ENCODE measurements around the gene TALDO1.
"Not testable (repeated sequence)": the region's sequence is repeated elsewhere in the genome, so short reads cannot be mapped to it uniquely, and the experiment has no call there.

Gene TALDO1

GRCh38 chr11:719214-720016 is 27.8 kb upstream of the TALDO1 start:
- no peak for DNase-seq (ENCODE audit: low spot score)

DNA sequence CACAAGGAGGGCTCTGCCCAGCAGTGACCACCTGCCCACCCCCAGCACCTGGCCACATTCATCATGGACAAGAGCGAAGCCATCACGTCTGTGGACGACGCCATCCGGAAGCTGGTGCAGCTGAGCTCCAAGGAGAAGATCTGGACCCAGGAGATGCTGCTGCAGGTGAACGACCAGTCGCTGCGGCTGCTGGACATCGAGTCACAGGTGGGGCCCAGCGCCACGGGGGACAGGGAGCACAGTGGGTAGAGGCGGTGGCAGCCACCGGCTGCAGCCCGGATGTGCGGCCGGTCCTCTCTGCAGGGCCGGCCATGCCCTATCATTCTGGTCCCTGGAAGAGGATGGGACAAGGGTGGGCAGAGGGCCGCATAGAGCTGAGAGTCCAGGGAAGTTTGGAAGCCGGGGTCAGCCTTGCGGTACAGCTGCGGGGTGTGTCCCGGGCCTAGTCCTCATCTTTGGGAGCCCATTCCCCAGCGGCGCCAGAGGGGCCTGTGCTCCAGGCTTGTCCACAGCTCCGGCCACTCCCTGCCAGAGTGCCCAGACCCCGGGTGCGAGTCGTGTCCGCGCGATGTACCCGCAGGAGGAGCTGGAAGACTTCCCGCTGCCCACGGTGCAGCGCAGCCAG is 27.1 kb upstream of the TALDO1 start:
- DNase-seq (ENCODE audit: low spot score): peak; percentile 6

DNA sequence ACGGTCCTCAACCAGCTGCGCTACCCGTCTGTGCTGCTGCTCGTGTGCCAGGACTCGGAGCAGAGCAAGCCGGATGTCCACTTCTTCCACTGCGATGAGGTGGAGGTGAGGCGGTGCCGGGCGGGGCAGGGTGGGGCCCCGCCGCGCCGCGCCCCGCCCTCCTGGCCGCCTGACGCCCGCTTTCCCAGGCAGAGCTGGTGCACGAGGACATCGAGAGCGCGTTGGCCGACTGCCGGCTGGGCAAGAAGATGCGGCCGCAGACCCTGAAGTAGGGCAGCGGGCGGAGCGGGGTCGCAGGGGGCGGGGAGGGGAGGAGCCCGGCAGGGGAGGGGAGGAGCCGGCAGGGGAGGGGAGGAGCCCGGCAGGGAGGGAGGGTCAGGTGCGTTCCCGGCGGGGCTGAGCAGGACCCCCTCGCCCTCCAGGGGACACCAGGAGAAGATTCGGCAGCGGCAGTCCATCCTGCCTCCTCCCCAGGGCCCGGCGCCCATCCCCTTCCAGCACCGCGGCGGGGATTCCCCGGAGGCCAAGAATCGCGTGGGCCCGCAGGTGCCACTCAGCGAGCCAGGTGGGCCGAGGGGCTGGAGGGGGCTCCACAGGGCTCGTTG is 26.5 kb upstream of the TALDO1 start:
- peak; percentile 54 for DNase-seq (ENCODE audit: low spot score)

DNA sequence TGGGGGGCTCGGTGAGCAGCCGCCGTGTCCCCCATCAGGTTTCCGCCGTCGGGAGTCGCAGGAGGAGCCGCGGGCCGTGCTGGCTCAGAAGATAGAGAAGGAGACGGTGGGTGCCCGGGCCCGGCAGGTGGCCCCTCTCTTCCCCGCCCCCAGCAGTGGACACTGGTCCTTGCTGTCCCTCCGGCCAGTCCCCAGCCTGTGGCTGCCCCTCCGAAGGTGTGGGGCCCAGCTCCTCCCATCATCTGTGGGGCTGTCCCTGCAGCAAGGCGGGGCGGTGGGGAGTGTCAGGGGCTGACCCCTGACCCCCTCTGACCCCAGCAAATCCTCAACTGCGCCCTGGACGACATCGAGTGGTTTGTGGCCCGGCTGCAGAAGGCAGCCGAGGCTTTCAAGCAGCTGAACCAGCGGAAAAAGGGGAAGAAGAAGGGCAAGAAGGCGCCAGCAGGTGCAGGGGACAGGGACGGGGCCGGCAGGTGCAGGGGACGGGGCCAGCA is 26.0 kb upstream of the TALDO1 start:
- no peak for DNase-seq (ENCODE audit: low spot score)

DNA sequence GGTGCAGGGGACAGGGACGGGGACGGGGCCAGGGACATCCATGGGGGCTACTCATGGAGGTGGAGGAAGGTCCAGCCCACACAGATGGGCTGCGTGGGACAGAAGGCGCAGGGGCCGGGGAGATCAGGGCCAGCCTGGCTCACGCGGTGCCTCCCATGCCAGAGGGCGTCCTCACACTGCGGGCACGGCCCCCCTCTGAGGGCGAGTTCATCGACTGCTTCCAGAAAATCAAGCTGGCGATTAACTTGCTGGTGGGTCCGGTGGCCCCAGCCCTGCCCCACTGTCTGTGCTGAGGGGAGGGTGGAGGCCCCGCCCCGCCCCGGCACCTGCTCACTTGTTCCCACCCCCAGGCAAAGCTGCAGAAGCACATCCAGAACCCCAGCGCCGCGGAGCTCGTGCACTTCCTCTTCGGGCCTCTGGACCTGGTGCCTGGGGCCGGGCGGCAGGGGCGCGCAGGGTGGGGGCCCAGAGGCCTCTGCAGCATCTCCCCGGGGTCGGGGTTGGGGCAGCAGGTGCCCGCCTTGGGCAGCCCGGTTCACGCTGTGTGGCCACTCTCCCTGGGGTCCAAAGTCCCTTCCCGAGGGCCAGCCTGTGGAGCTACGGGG is 25.4 kb upstream of the TALDO1 start:
- no peak for DNase-seq (ENCODE audit: low spot score)

- DNase-seq (ENCODE audit: low spot score): no peak
Observed at GRCh38 chr11:722346-722811, 24.9 kb upstream of the TALDO1 start.

GRCh38 chr11:723120-723883 is 24.0 kb upstream of the TALDO1 start:
- peak; percentile 58 for DNase-seq (ENCODE audit: low spot score)

DNA sequence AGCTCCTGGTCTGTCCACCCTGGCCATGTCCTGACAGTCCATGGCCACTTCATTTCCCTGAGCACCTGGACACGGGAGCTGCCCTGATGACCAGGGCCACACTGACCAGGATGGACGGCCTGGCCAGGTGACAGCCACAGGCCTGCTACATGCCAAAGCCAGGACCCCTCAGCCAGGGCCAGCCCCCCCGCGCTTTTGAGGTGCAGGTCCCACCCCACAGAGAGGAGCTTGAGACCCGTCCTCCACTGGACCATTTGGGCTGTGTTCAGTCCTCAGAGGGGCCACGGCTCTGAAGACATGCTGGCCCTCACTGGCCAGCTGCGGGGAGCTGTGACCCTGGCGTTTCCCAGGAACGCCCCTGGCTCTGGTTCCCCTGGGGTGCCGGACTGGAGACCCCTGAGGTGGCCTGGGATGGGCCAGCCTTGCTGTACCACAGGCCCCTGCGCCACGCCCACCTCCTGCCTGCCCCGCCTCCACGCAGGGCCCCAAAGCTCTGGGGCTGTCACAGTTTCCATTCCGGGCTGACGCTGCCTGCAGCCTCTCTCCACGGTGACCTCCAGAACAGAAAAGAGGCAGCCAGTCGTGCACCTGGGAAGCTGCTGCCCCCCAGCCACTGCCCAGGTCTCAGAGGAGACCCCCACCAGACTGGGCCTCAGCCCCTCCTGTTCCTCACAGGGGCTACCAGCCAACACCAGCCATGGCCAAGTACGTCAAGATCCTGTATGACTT is 23.1 kb upstream of the TALDO1 start:
- no peak for DNase-seq (ENCODE audit: low spot score)

DNA sequence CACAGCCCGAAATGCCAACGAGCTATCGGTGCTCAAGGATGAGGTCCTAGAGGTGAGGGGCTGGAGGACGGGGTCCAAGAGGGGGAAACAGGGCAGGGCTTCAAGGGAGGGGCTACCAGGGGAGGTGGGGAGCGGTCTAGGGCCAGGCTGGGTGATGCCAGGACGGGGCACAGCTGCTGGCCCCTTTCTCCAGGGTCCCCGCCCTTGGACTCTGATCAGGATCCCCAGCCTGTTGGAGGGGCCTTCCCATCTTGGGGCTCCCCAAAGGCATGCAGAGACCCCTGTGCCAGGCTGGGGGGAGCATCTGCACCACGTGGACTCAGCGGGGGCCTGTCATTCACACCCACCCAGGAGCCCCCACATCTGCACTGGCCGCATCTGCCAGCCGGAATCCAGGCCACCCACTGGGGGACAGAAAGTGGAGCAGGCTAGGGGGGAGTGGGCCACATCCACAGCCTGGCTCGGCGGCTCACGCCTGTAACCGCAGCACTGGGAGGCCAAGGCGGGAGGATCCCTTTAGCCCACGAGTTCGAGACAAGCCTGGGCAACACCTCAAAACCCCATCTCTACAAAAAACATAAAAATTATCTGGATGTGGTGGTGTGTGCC is 22.4 kb upstream of the TALDO1 start:
- no peak for DNase-seq (ENCODE audit: low spot score)

- no peak for DNase-seq (ENCODE audit: low spot score)
Observed at GRCh38 chr11:725624-726202, 21.6 kb upstream of the TALDO1 start.

- DNase-seq (ENCODE audit: low spot score): no peak
Observed at GRCh38 chr11:726278-727220, 20.7 kb upstream of the TALDO1 start.

GRCh38 chr11:727281-727701 is 20.0 kb upstream of the TALDO1 start:
- DNase-seq (ENCODE audit: low spot score): no peak

- DNase-seq (ENCODE audit: low spot score): peak; percentile 97
Observed at GRCh38 chr11:727859-728748, 19.2 kb upstream of the TALDO1 start.

DNA sequence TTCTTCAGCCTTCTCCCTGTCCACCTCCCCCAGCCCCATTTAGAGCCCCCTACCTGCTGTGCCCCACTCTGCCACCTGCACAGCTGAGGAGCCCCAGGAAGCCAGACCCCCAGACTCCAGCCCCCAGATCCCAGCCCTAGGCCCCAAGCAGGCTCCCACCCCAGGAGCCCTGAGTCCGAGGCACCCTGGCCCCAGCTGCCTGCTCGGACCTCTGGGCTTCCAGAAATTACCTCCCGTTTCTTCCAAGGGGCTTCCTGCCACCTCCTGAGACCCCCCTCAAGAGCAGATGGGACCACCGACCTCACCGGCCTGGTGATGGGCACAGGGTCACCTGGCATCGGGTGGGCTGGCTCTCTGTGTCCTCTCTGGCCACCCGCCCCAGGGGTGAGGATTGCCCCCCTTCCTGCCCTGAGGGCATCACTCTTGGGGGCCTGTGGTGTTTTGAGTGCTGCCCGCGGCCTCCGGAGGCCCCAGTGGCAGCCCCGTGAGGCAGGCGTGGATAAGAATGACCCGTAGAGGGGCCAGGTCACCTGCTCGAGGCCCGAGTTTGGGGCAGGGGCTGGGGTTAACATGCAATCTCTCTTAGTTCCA is 18.3 kb upstream of the TALDO1 start:
- DNase-seq (ENCODE audit: low spot score): no peak

- no peak for DNase-seq (ENCODE audit: low spot score)
Observed at GRCh38 chr11:729492-730074, 17.7 kb upstream of the TALDO1 start.

DNA sequence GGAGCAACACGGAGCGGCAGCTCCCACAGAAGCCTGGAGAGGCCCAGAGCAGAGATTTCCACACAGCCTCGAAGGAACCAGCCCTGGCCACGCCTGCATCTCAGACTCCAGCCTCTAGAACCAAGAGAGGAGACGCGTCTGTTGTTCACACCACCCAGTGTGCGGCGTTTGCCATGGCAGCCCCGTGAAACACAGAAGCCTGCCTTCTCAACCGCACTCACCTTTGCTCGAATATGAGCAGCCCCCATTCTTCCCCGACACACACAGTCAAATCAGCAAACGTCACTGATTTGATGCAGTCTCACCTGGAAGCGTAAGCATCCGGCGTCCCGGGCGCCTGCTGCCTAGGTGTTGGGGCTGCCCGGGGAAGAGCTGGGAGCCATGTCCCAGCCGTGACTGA is 14.2 kb upstream of the TALDO1 start:
- DNase-seq (ENCODE audit: low spot score): no peak

- not testable (repeated sequence) for DNase-seq (ENCODE audit: low spot score)
Observed at GRCh38 chr11:734541-734940, 12.7 kb upstream of the TALDO1 start.
